H9 (cell line): ENCODE measurements around the gene FGF12. TPM values are rescaled to one million over a fixed set of nuclear protein-coding genes. Genes with fewer than 3 reads are reported as not detected.
"Not testable (repeated sequence)": the region's sequence is repeated elsewhere in the genome, so short reads cannot be mapped to it uniquely, and the experiment has no call there.

Experiments used
- DNase-seq: peaks from one replicate; pipeline ENCODE4 v3.0.0-alpha.2; 2017
- H2AFZ ChIP-seq: one replicate; pipeline ENCODE4 v1.6.1; 2013; ENCODE audit warnings: mild to moderate bottlenecking, low read length, control low read depth, moderate library complexity
- H2AK5ac ChIP-seq: 2 replicates; pipeline ENCODE4 v1.6.1; 2013; ENCODE audit warnings: low read length, control low read depth, mixed read lengths; ENCODE audit not compliant: insufficient read length
- H2BK120ac ChIP-seq: one replicate; pipeline ENCODE4 v1.6.1; 2013; ENCODE audit warnings: low read depth, mild to moderate bottlenecking, low read length, control low read depth, inconsistent platforms; ENCODE audit not compliant: poor library complexity, severe bottlenecking
- H2BK12ac ChIP-seq: 2 replicates; pipeline ENCODE4 v1.6.1; 2013; ENCODE audit warnings: low read length, control low read depth, mixed read lengths, low read depth; ENCODE audit not compliant: insufficient read length
- H2BK15ac ChIP-seq: 2 replicates; pipeline ENCODE4 v1.6.1; 2013; ENCODE audit warnings: low read depth, low read length, control low read depth
- H2BK20ac ChIP-seq: one replicate; pipeline ENCODE4 v1.6.1; 2013; ENCODE audit warnings: low read depth, mild to moderate bottlenecking, low read length, control low read depth, inconsistent platforms; ENCODE audit not compliant: poor library complexity, severe bottlenecking
- H2BK5ac ChIP-seq: 2 replicates; pipeline ENCODE4 v1.6.1; 2013; ENCODE audit warnings: low read length, control low read depth, mixed read lengths; ENCODE audit not compliant: insufficient read length
- H3K14ac ChIP-seq: 2 replicates; pipeline ENCODE4 v1.6.1; 2013; ENCODE audit warnings: low read length, control low read depth; ENCODE audit not compliant: insufficient read depth
- H3K18ac ChIP-seq: 2 replicates; pipeline ENCODE4 v1.6.1; 2013; ENCODE audit warnings: low read depth, mild to moderate bottlenecking, mixed read lengths, low read length, control low read depth; ENCODE audit not compliant: insufficient read length
- H3K23ac ChIP-seq: 2 replicates; pipeline ENCODE4 v1.6.1; 2013; ENCODE audit warnings: low read length, control low read depth, mixed read lengths, low read depth; ENCODE audit not compliant: insufficient read length
- H3K23me2 ChIP-seq: 2 replicates; pipeline ENCODE4 v1.6.1; 2013; ENCODE audit warnings: low read depth, mild to moderate bottlenecking, mixed read lengths, low read length, control low read depth; ENCODE audit not compliant: insufficient read length, poor library complexity, severe bottlenecking
- H3K27ac ChIP-seq: 2 replicates; pipeline ENCODE4 v1.5.1; 2013; ENCODE audit warnings: low read length, control low read depth, mixed read lengths, low read depth; ENCODE audit not compliant: insufficient read length
- H3K27me3 ChIP-seq: 2 replicates; pipeline ENCODE4 v1.6.1; 2013; ENCODE audit warnings: low read length, control low read depth, inconsistent platforms; ENCODE audit not compliant: insufficient read depth
- H3K4ac ChIP-seq: 2 replicates; pipeline ENCODE4 v1.6.1; 2013; ENCODE audit warnings: low read depth, mild to moderate bottlenecking, control low read depth, inconsistent platforms, low read length, moderate library complexity
- H3K4me1 ChIP-seq: 2 replicates; pipeline ENCODE4 v1.6.1; 2013; ENCODE audit warnings: low read length, control low read depth, inconsistent platforms; ENCODE audit not compliant: insufficient read depth
- H3K4me2 ChIP-seq: 2 replicates; pipeline ENCODE4 v1.6.1; 2013; ENCODE audit warnings: low read length, control low read depth, mixed read lengths; ENCODE audit not compliant: insufficient read length, insufficient read depth
- H3K56ac ChIP-seq: 2 replicates; pipeline ENCODE4 v1.6.1; 2013; ENCODE audit warnings: low read depth, mild to moderate bottlenecking, mixed read lengths, low read length, control low read depth; ENCODE audit not compliant: insufficient read length
- H3K79me1 ChIP-seq: 2 replicates; pipeline ENCODE4 v1.6.1; 2013; ENCODE audit warnings: low read depth, mild to moderate bottlenecking, moderate library complexity, low read length, control low read depth, inconsistent platforms; ENCODE audit not compliant: insufficient read depth, poor library complexity, severe bottlenecking
- H3K79me2 ChIP-seq: 2 replicates; pipeline ENCODE4 v1.6.1; 2013; ENCODE audit warnings: low read length, control low read depth, inconsistent platforms; ENCODE audit not compliant: insufficient read depth
- H3K9ac ChIP-seq: 2 replicates; pipeline ENCODE4 v1.6.1; 2013; ENCODE audit warnings: low read length, control low read depth, mixed read lengths; ENCODE audit not compliant: insufficient read length; ENCODE audit errors: extremely low read depth
- H3K9me3 ChIP-seq: one replicate; pipeline ENCODE4 v1.6.1; 2013; ENCODE audit warnings: low read depth, low read length, inconsistent platforms; ENCODE audit not compliant: control insufficient read depth
- H3T11ph ChIP-seq: one replicate; pipeline ENCODE4 v1.6.1; 2013; ENCODE audit warnings: mild to moderate bottlenecking, low read length, control low read depth, inconsistent platforms
- H4K20me1 ChIP-seq: one replicate; pipeline ENCODE4 v1.6.1; 2013; ENCODE audit not compliant: control insufficient read depth, insufficient read length, insufficient read depth
- H4K5ac ChIP-seq: 2 replicates; pipeline ENCODE4 v1.6.1; 2013; ENCODE audit warnings: low read depth, mild to moderate bottlenecking, mixed read lengths, low read length, control low read depth; ENCODE audit not compliant: insufficient read length
- H4K8ac ChIP-seq: replicated peaks from 2 replicates; pipeline ENCODE4 v1.6.1; 2013; ENCODE audit warnings: low read length, control low read depth, mixed read lengths, low read depth; ENCODE audit not compliant: insufficient read length
- H4K91ac ChIP-seq: 2 replicates; pipeline ENCODE4 v1.6.1; 2013; ENCODE audit warnings: low read depth, mild to moderate bottlenecking, moderate library complexity, mixed read lengths, low read length, control low read depth; ENCODE audit not compliant: insufficient read length
- H3K27ac Mint-ChIP-seq, 3 experiments: 2 replicates in 2 of 3; 3 replicates in 1 of 3; pipeline ENCODE4 v1.8.0; 2020 to 2021; ENCODE audit warnings: mixed read lengths in 3 of 3, mild to moderate bottlenecking in 1 of 3, moderate library complexity in 1 of 3
- H3K27me3 Mint-ChIP-seq: 2 replicates; pipeline ENCODE4 v1.8.0; 2021; ENCODE audit warnings: low read depth, mild to moderate bottlenecking, moderate library complexity, mixed read lengths
- H3K36me3 Mint-ChIP-seq, 3 experiments: 2 replicates in 2 of 3; 3 replicates in 1 of 3; pipeline ENCODE4 v1.8.0; 2020 to 2021; ENCODE audit warnings: low read depth in 3 of 3, mixed read lengths in 3 of 3; ENCODE audit not compliant: insufficient read depth in 1 of 3
- H3K4me1 Mint-ChIP-seq, 2 experiments: 2 replicates each; pipeline ENCODE4 v1.8.0; 2020; ENCODE audit warnings: mixed read lengths in 2 of 2
- H3K4me3 Mint-ChIP-seq, 2 experiments: 2 replicates in 1 of 2; 3 replicates in 1 of 2; pipeline ENCODE4 v1.8.0; 2020 to 2021; ENCODE audit warnings: mild to moderate bottlenecking in 2 of 2, mixed read lengths in 2 of 2, moderate library complexity in 1 of 2
- H3K9me3 Mint-ChIP-seq, 2 experiments: 2 replicates in 1 of 2; 3 replicates in 1 of 2; pipeline ENCODE4 v1.8.0; 2020; ENCODE audit warnings: mild to moderate bottlenecking in 2 of 2, mixed read lengths in 2 of 2, moderate library complexity in 1 of 2
- CTCF ChIP-seq: fragments of 200-600 bp; sonication (generic); conservative IDR thresholded peaks from 3 replicates; pipeline ENCODE4 v1.8.0; 2021; ENCODE audit warnings: antibody characterized with exemption, mild to moderate bottlenecking
- WGBS: extraction: QIAGEN DNeasy Blood & Tissue Kit; methylation state at CpG from one replicate; pipeline ENCODE4 v1.1.7; 2013; ENCODE audit warnings: missing lambda C conversion rate, low lambda C conversion rate, mixed read lengths; ENCODE audit not compliant: insufficient read length; ENCODE audit errors: extremely low coverage; 5-methylcytosine and 5-hydroxymethylcytosine counted together
- total RNA-seq: library from RNA; stranded (reverse); gene quantifications from 2 replicates; pipeline ENCODE4 v1.2.1, GENCODE V29; 2021

The FGF12 gene
- total RNA-seq, 1 experiment from 2014 or later, result 5.6 TPM

GRCh38 chr3:192577271-192577670 lies 150.1 kb downstream of the FGF12 start:
- Mint-ChIP-seq H3K36me3 (no peaks in the 10 kb centered on the region), H3K4me3 (no peak overlapping the region), H3K9me3 (peaks cover 0 to 4% of the 10 kb centered on the region in 2 experiments; a peak in 2 of 5 replicates), H3K4me1 (no peaks in the 10 kb centered on the region), H3K27me3 (no peaks in the 10 kb centered on the region), H3K27ac (no peak overlapping the region)
- Histone ChIP-seq H3K4me1 (no peaks in the 10 kb centered on the region), H3K23me2 (no peaks in the 10 kb centered on the region), H3K27ac (no peak overlapping the region), H3K4ac (no peak overlapping the region), H3K18ac (no peak overlapping the region), H2AK5ac (no peak overlapping the region), H3K23ac (no peak overlapping the region), H4K5ac (no peak overlapping the region), H4K8ac (no peak overlapping the region), H3T11ph (no peak overlapping the region), H2BK5ac (no peak overlapping the region), H3K9ac (no peak overlapping the region), H3K56ac (no peak overlapping the region), H3K27me3 (no peaks in the 10 kb centered on the region), H4K20me1 (no peaks in the 10 kb centered on the region), H2BK20ac (no peak overlapping the region), H3K9me3 (no peaks in the 10 kb centered on the region), H2AFZ (no peak overlapping the region), H2BK15ac (no peak overlapping the region), H2BK12ac (no peak overlapping the region), H2BK120ac (no peak overlapping the region), H3K4me2 (no peak overlapping the region), H3K14ac (no peak overlapping the region), H3K79me2 (no peaks in the 10 kb centered on the region), H3K79me1 (no peaks in the 10 kb centered on the region), H4K91ac (no peak overlapping the region)
- no peak for DNase-seq
- TF ChIP-seq CTCF, result no peak
- WGBS, result no CpG with 5 or more reads among the region's 1 CpG

- H3K4ac ChIP-seq, H3K79me2 ChIP-seq, H3K56ac ChIP-seq, H3K36me3 Mint-ChIP-seq, H3K27ac Mint-ChIP-seq, H4K5ac ChIP-seq, H3K9me3 Mint-ChIP-seq, H3K27me3 Mint-ChIP-seq, H3K4me1 ChIP-seq, H3K18ac ChIP-seq, H3K4me3 Mint-ChIP-seq, H2AFZ ChIP-seq, H3T11ph ChIP-seq, H4K20me1 ChIP-seq, H3K79me1 ChIP-seq, H2AK5ac ChIP-seq, H4K8ac ChIP-seq, H2BK120ac ChIP-seq, H2BK20ac ChIP-seq, H3K9ac ChIP-seq, H3K14ac ChIP-seq, H4K91ac ChIP-seq, H3K23ac ChIP-seq, H2BK15ac ChIP-seq, H3K4me1 Mint-ChIP-seq, H3K23me2 ChIP-seq, H3K27me3 ChIP-seq, DNase-seq, H2BK12ac ChIP-seq, H3K4me2 ChIP-seq, H2BK5ac ChIP-seq, H3K9me3 ChIP-seq, H3K27ac ChIP-seq: not testable (repeated sequence)
- WGBS, result no CpG with 5 or more reads among the region's 5 CpGs
These were observed 150.6 kb downstream of the FGF12 start for GRCh38 chr3:192576704-192577103.
